SK-N-SH (cell line): Measurements from ENCODE around the gene PEMT. TPM values are rescaled to one million over a fixed set of nuclear protein-coding genes. Genes with fewer than 3 reads are reported as not detected.

ENCODE experiments used
- CTCF ChIA-PET: fragments of 300-600, 350-600 bp; formaldehyde crosslinking; extraction: SDS; loops from one replicate; lab custom pipeline; 2021; lab: Yijun Ruan, JAX
- POLR2A ChIA-PET: fragments of 350-600 bp; sonication (Branson Sonifier 250); formaldehyde crosslinking; extraction: SDS; loops from one replicate; lab custom pipeline; 2020; ENCODE audit warnings: antibody characterized with exemption, inconsistent platforms; lab: Yijun Ruan, JAX
- DNase-seq: peaks from one replicate; pipeline ENCODE4 v3.0.0; 2012
- H2AFZ ChIP-seq: fragments of 200-600 bp; sonication (generic); 2 replicates; pipeline ENCODE4 v1.8.1; 2016; ENCODE audit warnings: antibody characterized with exemption, mild to moderate bottlenecking, low read depth
- H3F3A ChIP-seq: fragments of 200-600 bp; sonication (generic); replicated peaks from 2 replicates; pipeline ENCODE3; 2016; ENCODE audit warnings: antibody characterized with exemption, mild to moderate bottlenecking; ENCODE audit not compliant: insufficient read depth
- H3K27ac ChIP-seq, 2 experiments: fragments of 200-500 bp in 1 of 2; fragments of 200-600 bp in 1 of 2; sonication (Bioruptor generic) in 1 of 2; sonication (generic), shearing (Covaris generic) in 1 of 2; 2 replicates each; pipeline versions ENCODE4 v1.5.1 to v1.6.1; 2014 to 2016; ENCODE audit warnings: low read depth in 2 of 2, inconsistent platforms in 1 of 2, low read length in 1 of 2, mild to moderate bottlenecking in 1 of 2, mixed read lengths in 1 of 2
- H3K27me3 ChIP-seq: fragments of 200-600 bp; sonication (generic), shearing (Covaris generic); 2 replicates; pipeline ENCODE4 v1.6.1; 2016; ENCODE audit warnings: mixed run types; ENCODE audit not compliant: insufficient read depth
- H3K36me3 ChIP-seq, 2 experiments: fragments of 200-500 bp in 1 of 2; fragments of 200-600 bp in 1 of 2; sonication (Bioruptor generic) in 1 of 2; sonication (generic) in 1 of 2; replicated peaks in 1 of 2; 2 replicates each; pipeline versions ENCODE3 to v1.5.1; 2014 to 2016; ENCODE audit warnings: low read length in 1 of 2, mild to moderate bottlenecking in 1 of 2; ENCODE audit not compliant: insufficient read depth in 2 of 2, control insufficient read depth in 1 of 2
- H3K4me1 ChIP-seq, 2 experiments: fragments of 200-500 bp in 1 of 2; fragments of 200-600 bp in 1 of 2; sonication (Bioruptor generic) in 1 of 2; sonication (generic), shearing (Covaris generic) in 1 of 2; 2 replicates each; pipeline versions ENCODE4 v1.5.1 to v1.6.1; 2014 to 2016; ENCODE audit warnings: low read depth in 1 of 2, low read length in 1 of 2, mixed run types in 1 of 2; ENCODE audit not compliant: insufficient read depth in 2 of 2, control insufficient read depth in 1 of 2
- H3K4me2 ChIP-seq: fragments of 200-600 bp; sonication (generic), shearing (Covaris generic); 2 replicates; pipeline ENCODE4 v1.6.1; 2017; ENCODE audit warnings: mixed run types
- H3K4me3 ChIP-seq, 2 experiments: fragments of 200-500 bp in 1 of 2; fragments of 200-600 bp in 1 of 2; sonication (Bioruptor generic) in 1 of 2; sonication (generic), shearing (Covaris generic) in 1 of 2; 2 replicates each; pipeline versions ENCODE4 v1.5.1 to v1.8.1; 2014 to 2016; ENCODE audit warnings: low read depth in 2 of 2, inconsistent platforms in 1 of 2, low read length in 1 of 2, mild to moderate bottlenecking in 1 of 2, mixed read lengths in 1 of 2, moderate library complexity in 1 of 2
- H3K79me2 ChIP-seq: fragments of 200-600 bp; sonication (generic); 2 replicates; pipeline ENCODE4 v1.8.1; 2017; ENCODE audit warnings: mild to moderate bottlenecking; ENCODE audit not compliant: insufficient read depth
- H3K9ac ChIP-seq: fragments of 200-600 bp; sonication (generic); 2 replicates; pipeline ENCODE4 v1.6.1; 2017; ENCODE audit warnings: mixed run types
- H3K9me2 ChIP-seq: fragments of 200-600 bp; sonication (generic); 2 replicates; pipeline ENCODE4 v1.6.1; 2017; ENCODE audit warnings: mixed run types
- H3K9me3 ChIP-seq: fragments of 200-600 bp; sonication (generic); 2 replicates; pipeline ENCODE4 v1.6.1; 2017; ENCODE audit warnings: mixed run types, mild to moderate bottlenecking, moderate library complexity
- H4K20me1 ChIP-seq: fragments of 200-600 bp; sonication (generic); 2 replicates; pipeline ENCODE4 v1.6.1; 2017; ENCODE audit warnings: mild to moderate bottlenecking, mixed run types; ENCODE audit not compliant: insufficient read depth
- EP300 ChIP-seq, 2 experiments: IDR thresholded peaks; 2 replicates each; pipeline versions ENCODE4 v1.4.0 to v1.6.1; 2012; ENCODE audit warnings: borderline replicate concordance in 1 of 2, low read depth in 1 of 2, low read length in 1 of 2
- EZH2phosphoT487 ChIP-seq: fragments of 200-600 bp; sonication (generic); IDR thresholded peaks from 2 replicates; pipeline ENCODE4 v1.6.1; 2017; ENCODE audit warnings: low read depth, mixed run types, mild to moderate bottlenecking, antibody characterized with exemption, moderate library complexity, borderline replicate concordance
- FOSL2 ChIP-seq: IDR thresholded peaks from 2 replicates; pipeline ENCODE4 v1.4.0; 2012; ENCODE audit warnings: low read depth, mild to moderate bottlenecking, moderate library complexity, borderline replicate concordance
- FOXJ3 ChIP-seq: sonication (generic); formaldehyde crosslinking; IDR thresholded peaks from 2 replicates; pipeline ENCODE4 v1.5.1; 2020; ENCODE audit warnings: mild to moderate bottlenecking, missing genetic modification reagents
- FOXM1 ChIP-seq: IDR thresholded peaks from 2 replicates; pipeline ENCODE4 v1.4.0; 2012; ENCODE audit warnings: low read depth, mild to moderate bottlenecking
- MEF2A ChIP-seq: IDR thresholded peaks from 2 replicates; pipeline ENCODE4 v1.4.0; 2012; ENCODE audit warnings: low read depth, borderline replicate concordance
- MXI1 ChIP-seq: IDR thresholded peaks from 2 replicates; pipeline ENCODE4 v1.6.1; 2012; ENCODE audit warnings: mild to moderate bottlenecking, low read depth, low read length, improper control_type of control experiment
- NFIC ChIP-seq: IDR thresholded peaks from 2 replicates; pipeline ENCODE4 v1.4.0; 2012; ENCODE audit warnings: borderline replicate concordance
- RAD21 ChIP-seq: IDR thresholded peaks from 2 replicates; pipeline ENCODE4 v1.6.1; 2012; ENCODE audit warnings: mild to moderate bottlenecking, low read length
- SMC3 ChIP-seq: IDR thresholded peaks from 2 replicates; pipeline ENCODE4 v1.6.1; 2012; ENCODE audit warnings: low read depth, low read length, improper control_type of control experiment
- TAF1 ChIP-seq: IDR thresholded peaks from 2 replicates; pipeline ENCODE4 v1.6.1; 2012; ENCODE audit warnings: low read depth, mild to moderate bottlenecking, low read length, moderate library complexity, borderline replicate concordance
- YY1 ChIP-seq: IDR thresholded peaks from 2 replicates; pipeline ENCODE4 v1.4.0; 2012; ENCODE audit warnings: low read depth, mild to moderate bottlenecking
- WGBS: methylation state at CpG from one replicate; pipeline ENCODE4 v1.1.6; 2017; ENCODE audit warnings: low lambda C conversion rate; 5-methylcytosine and 5-hydroxymethylcytosine counted together
- polyA plus RNA-seq, 3 experiments: library from polyadenylated mRNA; depleted of rRNA; stranded (reverse); fragments of >200 nt; gene quantifications; 2 replicates each; pipeline ENCODE4 v1.2.3, GENCODE V29; 2012
- TF ChIP-seq, protein P1 (sequence below): fragments of 150-350 bp; IDR thresholded peaks from 2 replicates; pipeline ENCODE4 v1.6.1; 2016; ENCODE audit warnings: mild to moderate bottlenecking, low read depth, low read length
- TF ChIP-seq, protein P2 (sequence below): IDR thresholded peaks from 2 replicates; pipeline ENCODE4 v1.4.0; 2012; ENCODE audit warnings: low read depth, borderline replicate concordance
- TF ChIP-seq, protein P3 (sequence below): fragments of 200-600 bp; sonication (generic); IDR thresholded peaks from 2 replicates; pipeline ENCODE4 v1.6.1; 2017; ENCODE audit warnings: antibody characterized with exemption, mild to moderate bottlenecking, moderate library complexity

Gene PEMT
- polyA plus RNA-seq, 1 of the 3 experiments (the other 2 are of a cell fraction): 52.8 TPM

DNA sequence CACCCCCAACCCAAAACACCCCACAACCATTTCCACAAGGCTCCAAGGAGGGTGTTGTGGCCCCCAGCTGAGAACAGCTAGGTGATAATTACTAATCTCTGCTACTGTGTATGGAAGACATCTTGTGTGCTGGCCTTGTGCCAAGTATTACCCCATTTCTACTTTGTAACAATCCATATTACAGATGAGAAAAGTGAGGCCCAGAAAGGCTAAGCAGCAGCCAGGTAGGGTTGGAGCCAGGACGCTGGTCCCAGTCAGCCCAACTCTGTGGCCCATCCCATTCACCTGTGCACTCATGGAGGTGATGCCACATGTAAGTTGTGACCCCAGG is 12.4 kb upstream of the PEMT start:
- H3K27me3 ChIP-seq: no peaks in the 10 kb centered on the region
- DNase-seq: no peak
- H3K9ac ChIP-seq: no peak overlapping the region
- H4K20me1 ChIP-seq: no peaks in the 10 kb centered on the region
- no peaks in the 10 kb centered on the region for H3K36me3 ChIP-seq
- POLR2A ChIA-PET: no interaction called here
- H3K4me2 ChIP-seq: no peak overlapping the region
- H2AFZ ChIP-seq: no peak overlapping the region
- CTCF ChIA-PET: interaction anchor here (1.9 kb wide), 1 partner anchor 10 kb away, joined by 7 read pairs; no protein-coding TSS in a partner anchor
- no peak overlapping the region for H3K4me3 ChIP-seq
- no peaks in the 10 kb centered on the region for H3K9me2 ChIP-seq
- TF ChIP-seq RAD21 (no peak), YY1 (no peak), EZH2phosphoT487 (no peak)
- TF ChIP-seq, all 33 proteins: peak for 0
- H3K9me3 ChIP-seq: no peaks in the 10 kb centered on the region
- H3K27ac ChIP-seq: no peak overlapping the region
- WGBS: 89% methylated on average over 1 of the region's 1 CpG
- H3K4me1 ChIP-seq: no peaks in the 10 kb centered on the region; a peak in 1 of 4 replicates
- no peaks in the 10 kb centered on the region for H3F3A ChIP-seq
- no peaks in the 10 kb centered on the region for H3K79me2 ChIP-seq

DNA sequence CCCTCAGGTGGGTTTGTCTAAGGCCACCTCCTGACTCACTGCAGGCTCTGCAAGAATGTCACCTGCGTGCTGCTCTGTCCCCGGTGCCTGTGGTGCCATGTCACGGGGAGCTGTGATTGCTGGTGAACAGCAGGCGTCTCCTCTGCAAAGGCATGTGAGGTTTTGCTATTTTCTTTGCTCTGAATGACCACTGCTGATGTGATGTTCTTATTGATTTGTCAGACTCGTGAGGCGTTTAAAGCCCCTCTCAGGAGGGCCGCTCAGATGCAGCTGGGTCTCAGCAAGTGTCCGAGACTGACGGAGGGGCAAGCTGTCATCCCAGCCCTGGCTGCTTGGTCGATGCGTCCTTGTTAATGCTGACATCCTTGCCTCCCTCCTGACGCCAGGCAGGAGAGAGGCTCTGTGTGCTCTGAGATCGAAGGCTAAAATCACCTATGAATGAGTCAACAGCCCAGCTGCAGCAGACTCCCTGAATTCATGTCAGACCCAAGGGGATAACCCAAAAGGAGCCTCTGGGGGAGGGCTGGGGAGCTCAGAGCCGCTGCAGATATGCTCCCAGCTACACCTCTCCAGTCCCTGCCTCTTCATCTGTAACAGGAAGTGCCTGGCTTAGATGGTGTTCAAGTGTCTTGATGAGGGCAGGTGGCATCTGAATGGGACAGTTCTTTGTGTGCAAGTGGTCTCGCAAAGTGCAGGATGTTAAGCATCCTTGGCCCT is 11.8 kb upstream of the PEMT start:
- CTCF ChIA-PET: interaction anchor here (1.9 kb wide), 1 partner anchor 10 kb away, joined by 7 read pairs; no protein-coding TSS in a partner anchor
- H3K9me2 ChIP-seq: no peaks in the 10 kb centered on the region
- TF ChIP-seq EZH2phosphoT487 (no peak), EP300 (IDR thresholded peaks at IDR 0.05; ENCODE audit: borderline replicate concordance in 1 of 2, low read depth in 1 of 2, low read length in 1 of 2) (no peak), TAF1 (no peak), MXI1 (no peak), SMC3 (no peak), RAD21 (no peak), MEF2A (no peak), FOSL2 (no peak), NFIC (no peak), YY1 (no peak), FOXM1 (no peak), FOXJ3 (no peak)
- TF ChIP-seq, protein P1, sequence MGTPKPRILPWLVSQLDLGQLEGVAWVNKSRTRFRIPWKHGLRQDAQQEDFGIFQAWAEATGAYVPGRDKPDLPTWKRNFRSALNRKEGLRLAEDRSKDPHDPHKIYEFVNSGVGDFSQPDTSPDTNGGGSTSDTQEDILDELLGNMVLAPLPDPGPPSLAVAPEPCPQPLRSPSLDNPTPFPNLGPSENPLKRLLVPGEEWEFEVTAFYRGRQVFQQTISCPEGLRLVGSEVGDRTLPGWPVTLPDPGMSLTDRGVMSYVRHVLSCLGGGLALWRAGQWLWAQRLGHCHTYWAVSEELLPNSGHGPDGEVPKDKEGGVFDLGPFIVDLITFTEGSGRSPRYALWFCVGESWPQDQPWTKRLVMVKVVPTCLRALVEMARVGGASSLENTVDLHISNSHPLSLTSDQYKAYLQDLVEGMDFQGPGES: no peak
- TF ChIP-seq, protein P2, sequence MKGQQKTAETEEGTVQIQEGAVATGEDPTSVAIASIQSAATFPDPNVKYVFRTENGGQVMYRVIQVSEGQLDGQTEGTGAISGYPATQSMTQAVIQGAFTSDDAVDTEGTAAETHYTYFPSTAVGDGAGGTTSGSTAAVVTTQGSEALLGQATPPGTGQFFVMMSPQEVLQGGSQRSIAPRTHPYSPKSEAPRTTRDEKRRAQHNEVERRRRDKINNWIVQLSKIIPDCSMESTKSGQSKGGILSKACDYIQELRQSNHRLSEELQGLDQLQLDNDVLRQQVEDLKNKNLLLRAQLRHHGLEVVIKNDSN: no peak
- TF ChIP-seq, protein P3, sequence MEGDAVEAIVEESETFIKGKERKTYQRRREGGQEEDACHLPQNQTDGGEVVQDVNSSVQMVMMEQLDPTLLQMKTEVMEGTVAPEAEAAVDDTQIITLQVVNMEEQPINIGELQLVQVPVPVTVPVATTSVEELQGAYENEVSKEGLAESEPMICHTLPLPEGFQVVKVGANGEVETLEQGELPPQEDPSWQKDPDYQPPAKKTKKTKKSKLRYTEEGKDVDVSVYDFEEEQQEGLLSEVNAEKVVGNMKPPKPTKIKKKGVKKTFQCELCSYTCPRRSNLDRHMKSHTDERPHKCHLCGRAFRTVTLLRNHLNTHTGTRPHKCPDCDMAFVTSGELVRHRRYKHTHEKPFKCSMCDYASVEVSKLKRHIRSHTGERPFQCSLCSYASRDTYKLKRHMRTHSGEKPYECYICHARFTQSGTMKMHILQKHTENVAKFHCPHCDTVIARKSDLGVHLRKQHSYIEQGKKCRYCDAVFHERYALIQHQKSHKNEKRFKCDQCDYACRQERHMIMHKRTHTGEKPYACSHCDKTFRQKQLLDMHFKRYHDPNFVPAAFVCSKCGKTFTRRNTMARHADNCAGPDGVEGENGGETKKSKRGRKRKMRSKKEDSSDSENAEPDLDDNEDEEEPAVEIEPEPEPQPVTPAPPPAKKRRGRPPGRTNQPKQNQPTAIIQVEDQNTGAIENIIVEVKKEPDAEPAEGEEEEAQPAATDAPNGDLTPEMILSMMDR: no peak

More for the DNA sequence above, 11.8 kb upstream of the PEMT start:
- no peak overlapping the region for H3K27ac ChIP-seq
- H3K4me3 ChIP-seq: no peak overlapping the region
- POLR2A ChIA-PET: no interaction called here
- no peak for DNase-seq
- no peaks in the 10 kb centered on the region for H3F3A ChIP-seq
- H3K4me1 ChIP-seq: no peaks in the 10 kb centered on the region; a peak in 1 of 4 replicates
- H3K9ac ChIP-seq: no peak overlapping the region
- no peaks in the 10 kb centered on the region for H3K9me3 ChIP-seq
- WGBS: 86% methylated on average over 11 of the region's 15 CpGs
- no peaks in the 10 kb centered on the region for H3K79me2 ChIP-seq
- no peaks in the 10 kb centered on the region for H3K36me3 ChIP-seq
- H3K27me3 ChIP-seq: no peaks in the 10 kb centered on the region
- no peak overlapping the region for H3K4me2 ChIP-seq
- no peaks in the 10 kb centered on the region for H4K20me1 ChIP-seq
- no peak overlapping the region for H2AFZ ChIP-seq
